ENCODE measurements around the gene NFKBIA. TPM values are rescaled to one million over a fixed set of nuclear protein-coding genes. Genes with fewer than 3 reads are reported as not detected.
A peak's percentile ranks its signal among the peaks of the same experiment; 100 is the strongest.

The NFKBIA gene
- total RNA-seq, 1 donor from 2014 or later, result 41.9 TPM

GRCh38 chr14:35405304-35405996, 901 bp upstream of the NFKBIA start:
- Mint-ChIP-seq H3K36me3 (ENCODE audit: low read depth, unreplicated experiment) (peaks cover 23% of the 10 kb centered on the region), H3K4me3 (ENCODE audit: unreplicated experiment) (peak overlapping the region; percentile 95), H3K27me3 (ENCODE audit: unreplicated experiment) (peaks cover 5% of the 10 kb centered on the region), H3K9me3 (ENCODE audit: unreplicated experiment) (no peaks in the 10 kb centered on the region), H3K27ac (ENCODE audit: unreplicated experiment) (peak overlapping the region; percentile 68), H3K4me1 (ENCODE audit: unreplicated experiment) (peaks cover 39% of the 10 kb centered on the region)
- TF ChIP-seq CTCF (IDR thresholded peaks at IDR 0.05; ENCODE audit: unreplicated experiment), result no peak
- DNase-seq (ENCODE audit: low spot score), result no peak

GRCh38 chr14:35403603-35404448, 723 bp downstream of the NFKBIA start:
- H3K4me3 Mint-ChIP-seq (ENCODE audit: unreplicated experiment), result peak overlapping the region; percentile 95
- TF ChIP-seq CTCF (IDR thresholded peaks at IDR 0.05; ENCODE audit: unreplicated experiment), result no peak
- peaks cover 45% of the 10 kb centered on the region for H3K4me1 Mint-ChIP-seq (ENCODE audit: unreplicated experiment)
- H3K27ac Mint-ChIP-seq (ENCODE audit: unreplicated experiment), result peak overlapping the region; percentile 84
- no peaks in the 10 kb centered on the region for H3K9me3 Mint-ChIP-seq (ENCODE audit: unreplicated experiment)
- H3K36me3 Mint-ChIP-seq (ENCODE audit: low read depth, unreplicated experiment), result peaks cover 23% of the 10 kb centered on the region
- peaks cover 5% of the 10 kb centered on the region for H3K27me3 Mint-ChIP-seq (ENCODE audit: unreplicated experiment)
- peak; percentile 86 for DNase-seq (ENCODE audit: low spot score)

- no peaks in the 10 kb centered on the region for H3K9me3 Mint-ChIP-seq (ENCODE audit: unreplicated experiment)
- H3K27ac Mint-ChIP-seq (ENCODE audit: unreplicated experiment), result peak overlapping the region; percentile 20
- H3K36me3 Mint-ChIP-seq (ENCODE audit: low read depth, unreplicated experiment), result peaks cover 23% of the 10 kb centered on the region
- H3K4me3 Mint-ChIP-seq (ENCODE audit: unreplicated experiment), result peak overlapping the region; percentile 90
- H3K4me1 Mint-ChIP-seq (ENCODE audit: unreplicated experiment), result peaks cover 50% of the 10 kb centered on the region
- H3K27me3 Mint-ChIP-seq (ENCODE audit: unreplicated experiment), result peaks cover 5% of the 10 kb centered on the region
- no peak for TF ChIP-seq CTCF (IDR thresholded peaks at IDR 0.05; ENCODE audit: unreplicated experiment)
- DNase-seq (ENCODE audit: low spot score), result no peak
Observed at GRCh38 chr14:35403114-35403602, 1.4 kb downstream of the NFKBIA start.

GRCh38 chr14:35402323-35403113, 2.0 kb downstream of the NFKBIA start:
- peaks cover 23% of the 10 kb centered on the region for H3K36me3 Mint-ChIP-seq (ENCODE audit: low read depth, unreplicated experiment)
- no peak overlapping the region for H3K27ac Mint-ChIP-seq (ENCODE audit: unreplicated experiment)
- H3K27me3 Mint-ChIP-seq (ENCODE audit: unreplicated experiment), result peaks cover 5% of the 10 kb centered on the region
- no peaks in the 10 kb centered on the region for H3K9me3 Mint-ChIP-seq (ENCODE audit: unreplicated experiment)
- peak overlapping the region; percentile 90 for H3K4me3 Mint-ChIP-seq (ENCODE audit: unreplicated experiment)
- no peak for DNase-seq (ENCODE audit: low spot score)
- no peak for TF ChIP-seq CTCF (IDR thresholded peaks at IDR 0.05; ENCODE audit: unreplicated experiment)
- peaks cover 56% of the 10 kb centered on the region for H3K4me1 Mint-ChIP-seq (ENCODE audit: unreplicated experiment)

All from endothelial cell (in vitro differentiated cells).